ENCODE measurements around the gene DDX54. TPM values are rescaled to one million over a fixed set of nuclear protein-coding genes. Genes with fewer than 3 reads are reported as not detected.

DDX54 gene
- total RNA-seq, 1 donor = 31.2 TPM

GRCh38 chr12:113109872-113110599 is 75.2 kb downstream of the DDX54 start:
- H3K4me3 ChIP-seq (ENCODE audit: low read depth, low read length) = no peak overlapping the region
- DNase-seq (ENCODE audit: low read depth) = no peak
- no peak for TF ChIP-seq CTCF (IDR thresholded peaks at IDR 0.05; ENCODE audit: insufficient read depth, low read length)

GRCh38 chr12:113109360-113109759 is 75.9 kb downstream of the DDX54 start:
- H3K4me3 ChIP-seq (ENCODE audit: low read depth, low read length) = no peak overlapping the region
- TF ChIP-seq CTCF (IDR thresholded peaks at IDR 0.05; ENCODE audit: insufficient read depth, low read length) = no peak
- no peak for DNase-seq (ENCODE audit: low read depth)

GRCh38 chr12:113108308-113108707 is 77.0 kb downstream of the DDX54 start:
- DNase-seq (ENCODE audit: low read depth) = peak; percentile 4
- TF ChIP-seq CTCF (IDR thresholded peaks at IDR 0.05; ENCODE audit: insufficient read depth, low read length) = no peak
- H3K4me3 ChIP-seq (ENCODE audit: low read depth, low read length) = no peak overlapping the region

Small RNAs within 50 kb of the gene (small RNA-seq; reads per million reads assigned to genes)
- gene MIR7106 = not detected
- gene RF00019 = not detected

Other genes with a start within 250 kb of the DDX54 start
- 3.9 and 5.3 TPM in 2 replicates for gene OAS3, start 247.0 kb downstream of the DDX54 start, total RNA-seq (ENCODE audit: low replicate concordance)
- gene OAS2, start 207.0 kb downstream of the DDX54 start, total RNA-seq (ENCODE audit: low replicate concordance) = 2.0 and 3.7 TPM in 2 replicates
- 0.16 TPM in 1 of 2 replicates, not detected in the other for gene DTX1, start 128.7 kb downstream of the DDX54 start, total RNA-seq (ENCODE audit: low replicate concordance)
- gene RASAL1, start 49.7 kb downstream of the DDX54 start, total RNA-seq (ENCODE audit: low replicate concordance) = not detected in 2 replicates
- not detected in 2 replicates for gene CFAP73, start 35.8 kb downstream of the DDX54 start, total RNA-seq (ENCODE audit: low replicate concordance)
- gene RITA1, start 243 bp upstream of the DDX54 start, total RNA-seq (ENCODE audit: low replicate concordance) = 13.5 and 16.3 TPM in 2 replicates
- 11.4 and 20.4 TPM in 2 replicates for gene TPCN1, start 36.0 kb upstream of the DDX54 start, total RNA-seq (ENCODE audit: low replicate concordance)
- gene SLC8B1, start 149.6 kb upstream of the DDX54 start, total RNA-seq (ENCODE audit: low replicate concordance) = 11.5 and 30.7 TPM in 2 replicates
- gene PLBD2, start 173.1 kb upstream of the DDX54 start, total RNA-seq (ENCODE audit: low replicate concordance) = 35.1 and 50.9 TPM in 2 replicates
- gene SDS, start 218.4 kb upstream of the DDX54 start, total RNA-seq (ENCODE audit: low replicate concordance) = not detected in 2 replicates
- gene SDSL, start 236.9 kb upstream of the DDX54 start, total RNA-seq (ENCODE audit: low replicate concordance) = 1.9 and 5.9 TPM in 2 replicates

All from fibroblast of the aortic adventitia (primary cell).